H1 (cell line): ENCODE data around the gene METTL1. TPM values are rescaled to one million over a fixed set of nuclear protein-coding genes. Genes with fewer than 3 reads are reported as not detected.

Source experiments
- EZH2 ChIP-seq: fragments of 200-600 bp; sonication (generic); IDR thresholded peaks from 2 replicates; pipeline ENCODE4 v1.7.1; 2012; ENCODE audit warnings: low read depth, mild to moderate bottlenecking, moderate library complexity, low read length, inconsistent platforms; ENCODE audit not compliant: severe bottlenecking
- GTF2F1 ChIP-seq: IDR thresholded peaks from 2 replicates; pipeline ENCODE4 v1.6.1; 2012; ENCODE audit warnings: low read depth, low read length, improper control_type of control experiment, borderline replicate concordance
- KDM5A ChIP-seq: fragments of 200-600 bp; IDR thresholded peaks from 2 replicates; pipeline ENCODE4 v1.7.1; 2012; ENCODE audit warnings: mild to moderate bottlenecking, low read length, inconsistent platforms, mixed read lengths
- TEAD4 ChIP-seq: IDR thresholded peaks from 2 replicates; pipeline ENCODE4 v1.6.1; 2012; ENCODE audit warnings: low read depth, low read length, inconsistent platforms, mixed read lengths
- microRNA-seq, 2 experiments: library from miRNA; unstranded; fragments of <30 nt; microRNA quantifications; one replicate each; pipeline versions ENCODE4 to v1.2.0, GENCODE V29; 2016 to 2020; ENCODE audit warnings: borderline microRNAs expressed in 2 of 2, borderline number of aligned reads in 2 of 2, borderline replicate concordance in 1 of 2
- polyA plus RNA-seq, 7 experiments: library from polyadenylated mRNA; depleted of rRNA in 3 of 7; stranded (reverse) in 5 of 7; unstranded in 2 of 7; fragments of >200 nt in 5 of 7; fragments of 200-250 nt in 2 of 7; gene quantifications; 1 replicate in 5 of 7; 2 replicates in 1 of 7; 4 replicates in 1 of 7; pipeline versions ENCODE4 v1.2.1 to v1.2.3, GENCODE V29; 2011 to 2013; ENCODE audit warnings: missing spikeins in 2 of 7, mixed read lengths in 2 of 7
- small RNA-seq: library from polyadenylated mRNA; stranded (forward); fragments of <200 nt; extraction: miRNeasy Mini kit (QIAGEN cat#:217004); gene quantifications from one replicate; pipeline ENCODE3, GENCODE V24; 2013; ENCODE audit not compliant: insufficient read depth
- total RNA-seq: library from RNA; stranded (reverse); fragmentation: NEBNext Ultra II Directional; extraction: Animal tissue kit (Norgen Biotek cat#: 25700); gene quantifications from 2 replicates; pipeline ENCODE4 v1.2.1, GENCODE V29; 2021

METTL1 gene
- total and polyA plus RNA-seq, 2 of the 8 experiments (the other 6 are each of a cell fraction or from before 2014, with no cell fraction given) = 40.5 to 46.0 TPM

GRCh38 chr12:57718641-57719528, 53.0 kb downstream of the METTL1 start (continued):
- no peak for TF ChIP-seq EZH2
- no peak for TF ChIP-seq TEAD4
- no peak for TF ChIP-seq KDM5A
- TF ChIP-seq GTF2F1 = no peak

Small RNAs within 50 kb of the gene (microRNA-seq; reads per million reads assigned to microRNA genes)
- gene MIR6759 = 0 reads per million in 2 experiments

Small RNAs within 50 kb of the gene (small RNA-seq; reads per million reads assigned to genes)
- gene RNU6-1083P = not detected

Other genes with a start within 250 kb of the METTL1 start
- gene MBD6, start 249.3 kb downstream of the METTL1 start, total RNA-seq = 32.3 and 32.7 TPM in 2 replicates
- 3.9 and 6.9 TPM in 2 replicates for gene MBD6, start 249.3 kb downstream of the METTL1 start, polyA plus RNA-seq (2011; rRNA removed)
- 89.3 and 90.3 TPM in 2 replicates for gene DCTN2, start 224.9 kb downstream of the METTL1 start, total RNA-seq
- gene DCTN2, start 224.9 kb downstream of the METTL1 start, polyA plus RNA-seq (2011; rRNA removed) = 91.9 and 140 TPM in 2 replicates
- 21.9 and 22.8 TPM in 2 replicates for gene KIF5A, start 222.1 kb downstream of the METTL1 start, total RNA-seq
- 10.7 and 11.7 TPM in 2 replicates for gene KIF5A, start 222.1 kb downstream of the METTL1 start, polyA plus RNA-seq (2011; rRNA removed)
- 21.4 and 27.1 TPM in 2 replicates for gene PIP4K2C, start 180.9 kb downstream of the METTL1 start, total RNA-seq
- gene PIP4K2C, start 180.9 kb downstream of the METTL1 start, polyA plus RNA-seq (2011; rRNA removed) = 21.0 and 25.0 TPM in 2 replicates
- 41.8 and 43.4 TPM in 2 replicates for gene DTX3, start 167.3 kb downstream of the METTL1 start, total RNA-seq
- gene DTX3, start 167.3 kb downstream of the METTL1 start, polyA plus RNA-seq (2011; rRNA removed) = 92.5 and 126 TPM in 2 replicates
- 5.9 and 6.4 TPM in 2 replicates for gene ARHGEF25, start 160.7 kb downstream of the METTL1 start, total RNA-seq
- 8.6 and 8.8 TPM in 2 replicates for gene ARHGEF25, start 160.7 kb downstream of the METTL1 start, polyA plus RNA-seq (2011; rRNA removed)
- 1.4 and 1.5 TPM in 2 replicates for gene B4GALNT1, start 138.9 kb downstream of the METTL1 start, total RNA-seq
- 2.2 and 2.3 TPM in 2 replicates for gene B4GALNT1, start 138.9 kb downstream of the METTL1 start, polyA plus RNA-seq (2011; rRNA removed)
- 71.0 and 74.3 TPM in 2 replicates for gene OS9, start 78.0 kb downstream of the METTL1 start, total RNA-seq
- gene OS9, start 78.0 kb downstream of the METTL1 start, polyA plus RNA-seq (2011; rRNA removed) = 108 and 146 TPM in 2 replicates
- gene AGAP2, start 33.4 kb downstream of the METTL1 start, total RNA-seq = 1.5 and 1.7 TPM in 2 replicates
- 1.5 and 1.8 TPM in 2 replicates for gene AGAP2, start 33.4 kb downstream of the METTL1 start, polyA plus RNA-seq (2011; rRNA removed)
- 15.2 and 15.8 TPM in 2 replicates for gene TSPAN31, start 27.1 kb downstream of the METTL1 start, total RNA-seq
- 23.3 and 31.4 TPM in 2 replicates for gene TSPAN31, start 27.1 kb downstream of the METTL1 start, polyA plus RNA-seq (2011; rRNA removed)
- gene CDK4, start 19.8 kb downstream of the METTL1 start, total RNA-seq = 174 and 180 TPM in 2 replicates
- 311 and 368 TPM in 2 replicates for gene CDK4, start 19.8 kb downstream of the METTL1 start, polyA plus RNA-seq (2011; rRNA removed)
- 6.1 and 6.4 TPM in 2 replicates for gene MARCHF9, start 17.0 kb downstream of the METTL1 start, total RNA-seq
- 6.6 and 7.8 TPM in 2 replicates for gene MARCHF9, start 17.0 kb downstream of the METTL1 start, polyA plus RNA-seq (2011; rRNA removed)
- 2.3 and 3.3 TPM in 2 replicates for gene CYP27B1, start 5.0 kb downstream of the METTL1 start, total RNA-seq
- 2.6 and 2.9 TPM in 2 replicates for gene CYP27B1, start 5.0 kb downstream of the METTL1 start, polyA plus RNA-seq (2011; rRNA removed)
- 3.1 and 3.8 TPM in 2 replicates for gene EEF1AKMT3, start 509 bp upstream of the METTL1 start, total RNA-seq
- gene EEF1AKMT3, start 509 bp upstream of the METTL1 start, polyA plus RNA-seq (2011; rRNA removed) = 3.6 and 4.4 TPM in 2 replicates
- 47.9 and 49.8 TPM in 2 replicates for gene TSFM, start 10.7 kb upstream of the METTL1 start, total RNA-seq
- 17.4 and 21.5 TPM in 2 replicates for gene TSFM, start 10.7 kb upstream of the METTL1 start, polyA plus RNA-seq (2011; rRNA removed)
- gene AVIL, start 46.6 kb upstream of the METTL1 start, total RNA-seq = 0.39 and 1.1 TPM in 2 replicates
- gene AVIL, start 46.6 kb upstream of the METTL1 start, polyA plus RNA-seq (2011; rRNA removed) = 0.06 and 0.11 TPM in 2 replicates
- 91.7 and 93.7 TPM in 2 replicates for gene CTDSP2, start 74.6 kb upstream of the METTL1 start, total RNA-seq
- 71.3 and 129 TPM in 2 replicates for gene CTDSP2, start 74.6 kb upstream of the METTL1 start, polyA plus RNA-seq (2011; rRNA removed)
- 6.7 and 10.2 TPM in 2 replicates for gene ATP23, start 169.5 kb upstream of the METTL1 start, total RNA-seq
- 12.1 and 13.5 TPM in 2 replicates for gene ATP23, start 169.5 kb upstream of the METTL1 start, polyA plus RNA-seq (2011; rRNA removed)